GM12878 (cell line): ENCODE measurements around the gene MRTFA. TPM values are rescaled to one million over a fixed set of nuclear protein-coding genes. Genes with fewer than 3 reads are reported as not detected.

ENCODE experiments used
- ATAC-seq: fragments of 200-7000 bp; cut with Tn5 transposase; 3 replicates; pipeline ENCODE4 v1.9.1; 2020; ENCODE audit warnings: mild to moderate bottlenecking, moderate library complexity
- BruUV-seq: library from RNA; stranded (reverse); fragments of 400-500 nt; replicated peaks from 2 replicates; lab custom pipeline; 2021; lab: Mats Ljungman, UMichigan
- CTCF ChIA-PET: fragments of 300-600 bp; sonication (Branson Sonifier 250); formaldehyde crosslinking; extraction: SDS; loops from one replicate; lab custom pipeline; 2021; ENCODE audit warnings: inconsistent platforms; lab: Yijun Ruan, JAX
- POLR2A ChIA-PET: fragments of 350-600 bp; formaldehyde crosslinking; extraction: SDS; loops from one replicate; lab custom pipeline; 2021; ENCODE audit warnings: inconsistent platforms; lab: Charles Lee
- RAD21 ChIA-PET: fragments of 300-600 bp; sonication (Branson Sonifier 250); formaldehyde crosslinking; loops from one replicate; lab custom pipeline; 2023; ENCODE audit warnings: antibody characterized with exemption; ENCODE audit not compliant: unreplicated experiment; lab: Charles Lee
- SMC1A ChIA-PET: fragments of 300-600 bp; sonication (Branson Sonifier 250); formaldehyde crosslinking; loops from one replicate; lab custom pipeline; 2023; ENCODE audit not compliant: unreplicated experiment, uncharacterized antibody; lab: Charles Lee
- DNase-seq: peaks from one replicate; pipeline ENCODE4 v3.0.0-alpha.2; 2011; ENCODE audit warnings: low read depth, low spot score
- FAIRE-seq: peaks from 3 replicates; lab custom pipeline; 2011; peaks lifted over from hg19 to GRCh38; lab: Jason Lieb, UNC
- H2AFZ ChIP-seq: 2 replicates; pipeline ENCODE4 v1.6.0; 2011; ENCODE audit warnings: low read depth, low read length, control low read depth; ENCODE audit not compliant: control insufficient read depth
- H3K27ac ChIP-seq: 2 replicates; pipeline ENCODE4 v1.5.1; 2011; ENCODE audit warnings: control low read depth; ENCODE audit not compliant: control insufficient read depth, insufficient read depth
- H3K27me3 ChIP-seq, 2 experiments: replicated peaks in 1 of 2; 2 replicates each; pipeline versions ENCODE4 v1.6.0 to v1.6.1; 2011; ENCODE audit warnings: low read length in 1 of 2; ENCODE audit not compliant: control insufficient read depth in 2 of 2, insufficient read depth in 2 of 2
- H3K36me3 ChIP-seq, 2 experiments: 2 replicates each; pipeline ENCODE4 v1.5.1; 2011; ENCODE audit warnings: low read length in 1 of 2; ENCODE audit not compliant: control insufficient read depth in 2 of 2, insufficient read depth in 2 of 2
- H3K4me1 ChIP-seq: 2 replicates; pipeline ENCODE4 v1.6.1; 2011; ENCODE audit warnings: mild to moderate bottlenecking, low read length, moderate library complexity, mixed read lengths; ENCODE audit not compliant: control insufficient read depth, insufficient read depth
- H3K4me2 ChIP-seq: 2 replicates; pipeline ENCODE4 v1.6.0; 2011; ENCODE audit warnings: control low read depth; ENCODE audit not compliant: control insufficient read depth, insufficient read depth
- H3K4me3 ChIP-seq: fragments of 200-600 bp; sonication (generic); 2 replicates; pipeline ENCODE4 v1.5.1; 2016
- H3K79me2 ChIP-seq: 2 replicates; pipeline ENCODE4 v1.6.0; 2011; ENCODE audit warnings: low read length; ENCODE audit not compliant: control insufficient read depth, insufficient read depth
- H3K9ac ChIP-seq: 2 replicates; pipeline ENCODE4 v1.8.0; 2011; ENCODE audit warnings: low read length, control low read depth, mixed read lengths; ENCODE audit not compliant: control insufficient read depth, insufficient read depth
- H3K9me3 ChIP-seq: replicated peaks from 3 replicates; pipeline ENCODE4 v1.5.1; 2011; ENCODE audit warnings: mild to moderate bottlenecking, low read length; ENCODE audit not compliant: control insufficient read depth, insufficient read depth
- H4K20me1 ChIP-seq: 2 replicates; pipeline ENCODE4 v1.6.0; 2011; ENCODE audit not compliant: control insufficient read depth, insufficient read depth
- ETV6 ChIP-seq, 2 experiments: fragments of 450-650 bp in 1 of 2; IDR thresholded peaks in 1 of 2; conservative IDR thresholded peaks in 1 of 2; 2 replicates each; pipeline ENCODE4 v1.6.1; 2014; ENCODE audit warnings: antibody characterized with exemption in 1 of 2, borderline replicate concordance in 1 of 2, low read depth in 1 of 2, mild to moderate bottlenecking in 1 of 2, moderate library complexity in 1 of 2
- FOXK2 ChIP-seq: fragments of 450-650 bp; IDR thresholded peaks from 2 replicates; pipeline ENCODE4 v1.6.1; 2017; ENCODE audit warnings: mild to moderate bottlenecking, moderate library complexity
- NR2C1 ChIP-seq: fragments of 450-650 bp; IDR thresholded peaks from 2 replicates; pipeline ENCODE4 v1.6.1; 2017; ENCODE audit warnings: antibody characterized with exemption, mild to moderate bottlenecking, moderate library complexity
- RCOR1 ChIP-seq: conservative IDR thresholded peaks from 2 replicates; pipeline ENCODE4 v1.6.1; 2012; ENCODE audit warnings: low read depth, low read length, improper control_type of control experiment
- SMAD5 ChIP-seq: IDR thresholded peaks from 2 replicates; pipeline ENCODE4 v1.6.1; 2016; ENCODE audit warnings: antibody characterized with exemption, low read depth
- STAT1 ChIP-seq: fragments of 450-650 bp; conservative IDR thresholded peaks from 2 replicates; pipeline ENCODE4 v1.6.1; 2014; ENCODE audit warnings: antibody characterized with exemption, mild to moderate bottlenecking
- SUPT20H ChIP-seq: IDR thresholded peaks from 2 replicates; pipeline ENCODE4 v1.6.1; 2011; ENCODE audit warnings: low read depth, mild to moderate bottlenecking, low read length, moderate library complexity, borderline replicate concordance; ENCODE audit not compliant: control insufficient read depth
- TBL1XR1 ChIP-seq: IDR thresholded peaks from 2 replicates; pipeline ENCODE4 v1.6.1; 2012; ENCODE audit warnings: low read depth, low read length, improper control_type of control experiment
- WGBS: methylation state at CpG from one replicate; pipeline ENCODE4 v1.1.6; 2016; ENCODE audit warnings: low lambda C conversion rate; ENCODE audit not compliant: insufficient replicate concordance, insufficient coverage; ENCODE audit errors: missing lambda C conversion rate; 5-methylcytosine and 5-hydroxymethylcytosine counted together
- in situ Hi-C: fragments of 300-500 bp; cut with MboI; formaldehyde crosslinking; loops from 9 replicates; pipeline ENCODE4 v1.14.3; 2018; ENCODE audit warnings: mixed read lengths
- intact Hi-C: fragments of 100-400 bp; cut with micrococcal nuclease; formaldehyde crosslinking; loops from one replicate; pipeline ENCODE4 v1.14.2; 2022; ENCODE audit not compliant: unreplicated experiment
- polyA plus RNA-seq, 11 experiments: library from polyadenylated mRNA; depleted of rRNA in 4 of 11; unstranded in 6 of 11; stranded (reverse) in 5 of 11; fragments of >200 nt; fragmentation: Nextera tagmentation in 4 of 11; fragmentation: Illumina TruSeq in 1 of 11; extraction: Ambion mirVana in 4 of 11; extraction: Trizol in 1 of 11; gene quantifications; 1 replicate in 1 of 11; 2 replicates in 10 of 11; pipeline versions ENCODE4 v1.2.1 to v1.2.3, GENCODE V29; 2011 to 2016; ENCODE audit warnings: inconsistent platforms in 2 of 11, missing spikeins in 2 of 11, low read depth in 1 of 11
- total RNA-seq, 4 experiments: library from RNA; depleted of rRNA in 3 of 4; stranded (reverse); fragments of >200 nt in 3 of 4; fragmentation: Illumina TruSeq in 1 of 4; extraction: Trizol in 1 of 4; gene quantifications; 2 replicates each; pipeline versions ENCODE4 v1.2.1 to v1.2.3, GENCODE V29; 2013 to 2021
- TF ChIP-seq, protein P1 (sequence below): IDR thresholded peaks from 2 replicates; pipeline ENCODE4 v1.6.1; 2012; ENCODE audit warnings: low read depth, low read length, improper control_type of control experiment
- TF ChIP-seq, protein P2 (sequence below): IDR thresholded peaks from 2 replicates; pipeline ENCODE4 v1.6.1; 2011; ENCODE audit warnings: low read depth, low read length, improper control_type of control experiment, borderline replicate concordance
- TF ChIP-seq, protein P3 (sequence below): IDR thresholded peaks from 2 replicates; pipeline ENCODE4 v1.6.1; 2012; ENCODE audit warnings: low read depth, low read length, improper control_type of control experiment
- TF ChIP-seq, protein P4 (sequence below): fragments of 450-650 bp; IDR thresholded peaks from 2 replicates; pipeline ENCODE4 v1.6.1; 2017; ENCODE audit warnings: low read depth, mild to moderate bottlenecking, moderate library complexity
- TF ChIP-seq, protein P5 (sequence below): IDR thresholded peaks from 2 replicates; pipeline ENCODE4 v1.6.1; 2011; ENCODE audit warnings: borderline replicate concordance, low read depth, mild to moderate bottlenecking, moderate library complexity, low read length; ENCODE audit not compliant: insufficient read depth, poor library complexity, severe bottlenecking

Gene MRTFA
- total and polyA plus RNA-seq, 10 of the 15 experiments (the other 5 are each of a cell fraction or from before 2014, with no cell fraction given), result 2.0 to 63.9 (median 17.9) TPM

DNA sequence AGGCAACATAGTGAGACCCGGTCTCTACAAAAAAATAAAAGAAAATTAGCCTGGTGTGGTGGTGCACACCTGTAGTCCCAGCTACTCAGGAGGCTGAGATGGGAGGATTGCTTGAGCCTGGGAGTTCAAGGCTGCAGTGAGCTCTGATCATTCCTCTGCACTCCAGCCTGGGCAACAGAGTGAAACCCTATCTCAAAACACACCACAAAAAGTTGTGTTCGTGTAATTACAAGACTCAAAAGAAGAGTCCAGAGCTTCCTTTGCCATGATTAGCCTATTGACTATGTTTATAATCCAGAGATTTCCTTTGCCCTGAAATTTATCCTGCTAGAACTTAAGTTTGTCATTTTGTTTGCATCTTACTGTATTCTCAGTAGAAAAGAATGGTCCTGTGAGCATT lies 245.1 kb downstream of the MRTFA start (continued):
- TF ChIP-seq, protein P1, sequence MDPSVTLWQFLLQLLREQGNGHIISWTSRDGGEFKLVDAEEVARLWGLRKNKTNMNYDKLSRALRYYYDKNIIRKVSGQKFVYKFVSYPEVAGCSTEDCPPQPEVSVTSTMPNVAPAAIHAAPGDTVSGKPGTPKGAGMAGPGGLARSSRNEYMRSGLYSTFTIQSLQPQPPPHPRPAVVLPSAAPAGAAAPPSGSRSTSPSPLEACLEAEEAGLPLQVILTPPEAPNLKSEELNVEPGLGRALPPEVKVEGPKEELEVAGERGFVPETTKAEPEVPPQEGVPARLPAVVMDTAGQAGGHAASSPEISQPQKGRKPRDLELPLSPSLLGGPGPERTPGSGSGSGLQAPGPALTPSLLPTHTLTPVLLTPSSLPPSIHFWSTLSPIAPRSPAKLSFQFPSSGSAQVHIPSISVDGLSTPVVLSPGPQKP, result no peak

DNA sequence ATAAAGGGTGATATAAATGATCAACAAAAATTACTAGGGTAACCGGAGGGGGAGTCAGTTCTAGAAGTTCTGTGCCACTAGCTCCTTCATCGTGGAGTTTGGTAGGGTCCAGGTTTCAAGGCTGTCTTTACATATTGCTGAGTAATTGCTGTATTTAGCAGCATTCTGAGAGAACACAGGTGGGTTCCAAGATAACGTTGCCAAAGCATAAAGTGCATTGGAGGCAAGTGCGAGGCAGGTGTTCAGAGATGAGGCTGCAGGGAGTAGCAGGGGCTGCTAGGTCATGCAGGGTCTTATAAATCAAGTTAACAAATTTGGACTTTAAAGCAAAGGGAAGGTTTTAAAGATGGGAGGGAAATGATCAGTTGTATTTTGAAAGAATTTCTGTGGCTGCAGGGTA lies 248.3 kb downstream of the MRTFA start:
- peaks cover 26% of the 10 kb centered on the region for H3K4me1 ChIP-seq
- ATAC-seq (no peak), DNase-seq (no peak), FAIRE-seq (no peak)
- no peaks in the 10 kb centered on the region for H3K9me3 ChIP-seq
- in situ Hi-C loops (no loop called here), intact Hi-C loops (no loop called here)
- no peaks in the 10 kb centered on the region for H4K20me1 ChIP-seq
- H2AFZ ChIP-seq, result no peak overlapping the region
- H3K36me3 ChIP-seq, result no peaks in the 10 kb centered on the region; a peak in 1 of 4 replicates
- POLR2A ChIA-PET, result interaction anchor here (0.5 to 0.6 kb wide), 2 partner anchors 43 to 645 kb away, joined by 4 read pairs; no protein-coding TSS in a partner anchor
- H3K27me3 ChIP-seq, result no peaks in the 10 kb centered on the region
- H3K27ac ChIP-seq, result no peak overlapping the region
- H3K4me2 ChIP-seq, result no peak overlapping the region
- no peak overlapping the region for H3K9ac ChIP-seq
- SMC1A ChIA-PET, result interaction anchor here (1.2 to 2.4 kb wide), 2 partner anchors 9 to 11 kb away, joined by 5 to 8 read pairs; no protein-coding TSS in a partner anchor
- WGBS, result 51% methylated on average over 4 of the region's 4 CpGs
- H3K4me3 ChIP-seq, result no peak overlapping the region
- BruUV-seq, result no TSS peak
- CTCF ChIA-PET, result interaction anchor here (1.8 kb wide), 1 partner anchor 10 kb away, joined by 3 read pairs; no protein-coding TSS in a partner anchor
- H3K79me2 ChIP-seq, result peaks cover 19% of the 10 kb centered on the region
- RAD21 ChIA-PET, result no interaction called here
- TF ChIP-seq RCOR1 (no peak), SUPT20H (no peak), ETV6 (conservative IDR thresholded peaks at IDR 0.05 in 1 of 2, IDR thresholded peaks at IDR 0.05 in 1 of 2; ENCODE audit: borderline replicate concordance in 1 of 2, low read depth in 1 of 2) (no peak), TBL1XR1 (no peak), STAT1 (no peak), FOXK2 (no peak), NR2C1 (no peak), SMAD5 (no peak)
- TF ChIP-seq, protein P2, sequence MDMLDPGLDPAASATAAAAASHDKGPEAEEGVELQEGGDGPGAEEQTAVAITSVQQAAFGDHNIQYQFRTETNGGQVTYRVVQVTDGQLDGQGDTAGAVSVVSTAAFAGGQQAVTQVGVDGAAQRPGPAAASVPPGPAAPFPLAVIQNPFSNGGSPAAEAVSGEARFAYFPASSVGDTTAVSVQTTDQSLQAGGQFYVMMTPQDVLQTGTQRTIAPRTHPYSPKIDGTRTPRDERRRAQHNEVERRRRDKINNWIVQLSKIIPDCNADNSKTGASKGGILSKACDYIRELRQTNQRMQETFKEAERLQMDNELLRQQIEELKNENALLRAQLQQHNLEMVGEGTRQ, result no peak
- TF ChIP-seq, protein P3, sequence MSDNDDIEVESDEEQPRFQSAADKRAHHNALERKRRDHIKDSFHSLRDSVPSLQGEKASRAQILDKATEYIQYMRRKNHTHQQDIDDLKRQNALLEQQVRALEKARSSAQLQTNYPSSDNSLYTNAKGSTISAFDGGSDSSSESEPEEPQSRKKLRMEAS, result no peak
- TF ChIP-seq, protein P4, sequence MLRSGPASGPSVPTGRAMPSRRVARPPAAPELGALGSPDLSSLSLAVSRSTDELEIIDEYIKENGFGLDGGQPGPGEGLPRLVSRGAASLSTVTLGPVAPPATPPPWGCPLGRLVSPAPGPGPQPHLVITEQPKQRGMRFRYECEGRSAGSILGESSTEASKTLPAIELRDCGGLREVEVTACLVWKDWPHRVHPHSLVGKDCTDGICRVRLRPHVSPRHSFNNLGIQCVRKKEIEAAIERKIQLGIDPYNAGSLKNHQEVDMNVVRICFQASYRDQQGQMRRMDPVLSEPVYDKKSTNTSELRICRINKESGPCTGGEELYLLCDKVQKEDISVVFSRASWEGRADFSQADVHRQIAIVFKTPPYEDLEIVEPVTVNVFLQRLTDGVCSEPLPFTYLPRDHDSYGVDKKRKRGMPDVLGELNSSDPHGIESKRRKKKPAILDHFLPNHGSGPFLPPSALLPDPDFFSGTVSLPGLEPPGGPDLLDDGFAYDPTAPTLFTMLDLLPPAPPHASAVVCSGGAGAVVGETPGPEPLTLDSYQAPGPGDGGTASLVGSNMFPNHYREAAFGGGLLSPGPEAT, result no peak
- TF ChIP-seq, protein P5, sequence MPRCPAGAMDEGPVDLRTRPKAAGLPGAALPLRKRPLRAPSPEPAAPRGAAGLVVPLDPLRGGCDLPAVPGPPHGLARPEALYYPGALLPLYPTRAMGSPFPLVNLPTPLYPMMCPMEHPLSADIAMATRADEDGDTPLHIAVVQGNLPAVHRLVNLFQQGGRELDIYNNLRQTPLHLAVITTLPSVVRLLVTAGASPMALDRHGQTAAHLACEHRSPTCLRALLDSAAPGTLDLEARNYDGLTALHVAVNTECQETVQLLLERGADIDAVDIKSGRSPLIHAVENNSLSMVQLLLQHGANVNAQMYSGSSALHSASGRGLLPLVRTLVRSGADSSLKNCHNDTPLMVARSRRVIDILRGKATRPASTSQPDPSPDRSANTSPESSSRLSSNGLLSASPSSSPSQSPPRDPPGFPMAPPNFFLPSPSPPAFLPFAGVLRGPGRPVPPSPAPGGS, result no peak
